ENCODE measurements around the gene OR5L2.
"Not testable (repeated sequence)": the region's sequence is repeated elsewhere in the genome, so short reads cannot be mapped to it uniquely, and the experiment has no call there.

Gene OR5L2

GRCh38 chr11:55826919-55827318 is at the start of gene OR5L2:
OR5L2 (plus strand) TSS chr11:55827219; CDS start chr11:55827219, 0 bp downstream.
- no peak for DNase-seq

GRCh38 chr11:55791606-55792005 is 35.4 kb upstream of the OR5L2 start:
- no peak for DNase-seq

GRCh38 chr11:55793321-55793720 is 33.7 kb upstream of the OR5L2 start:
- no peak for DNase-seq

GRCh38 chr11:55795256-55795655 is 31.8 kb upstream of the OR5L2 start, which contains the start of gene OR5D14:
OR5D14 (plus strand) TSS chr11:55795556; CDS start chr11:55795556, 0 bp downstream.
- no peak for DNase-seq

- no peak for DNase-seq
Observed at GRCh38 chr11:55806248-55806647, 20.8 kb upstream of the OR5L2 start.

GRCh38 chr11:55811067-55811466 is 16.0 kb upstream of the OR5L2 start, which contains the start of gene OR5L1:
OR5L1 (plus strand) TSS chr11:55811367; CDS start chr11:55811467, 100 bp downstream.
- DNase-seq = no peak

- no peak for DNase-seq
Observed at GRCh38 chr11:55819330-55819729, 7.7 kb upstream of the OR5L2 start, which contains the start of gene OR5D18. OR5D18 (plus strand) TSS chr11:55819630; CDS start chr11:55819630, 0 bp downstream.

- DNase-seq = no peak
Observed at GRCh38 chr11:55838452-55838851, 11.4 kb downstream of the OR5L2 start, which contains the start of gene OR5D16. OR5D16 (plus strand) TSS chr11:55838752; CDS start chr11:55838752, 0 bp downstream.

- DNase-seq = no peak
Observed at GRCh38 chr11:55847453-55847852, 20.4 kb downstream of the OR5L2 start.

GRCh38 chr11:55849037-55849436 is 22.0 kb downstream of the OR5L2 start:
- no peak for DNase-seq

GRCh38 chr11:55852141-55852540 is 25.1 kb downstream of the OR5L2 start:
- DNase-seq = no peak

GRCh38 chr11:55854704-55855103 is 27.7 kb downstream of the OR5L2 start:
- no peak for DNase-seq

GRCh38 chr11:55867354-55867753 is 40.3 kb downstream of the OR5L2 start:
- not testable (repeated sequence) for DNase-seq

GRCh38 chr11:55872731-55873130 is 45.7 kb downstream of the OR5L2 start:
- not testable (repeated sequence) for DNase-seq

GRCh38 chr11:55873146-55873545 is 46.1 kb downstream of the OR5L2 start:
- not testable (repeated sequence) for DNase-seq

Measured in NCI-H1694 (cell line).